Activated T-cell treated with anti-CD3 and anti-CD28 coated beads, Interleukin-2, amount 50 U/mL, for 1 hour (primary cell): ENCODE data around the gene KDM7A.
"Not testable (repeated sequence)": the region's sequence is repeated elsewhere in the genome, so short reads cannot be mapped to it uniquely, and the experiment has no call there.

Source experiments
- DNase-seq: peaks from one replicate; pipeline ENCODE4 v3.0.0-alpha.2; 2020

The KDM7A gene

GRCh38 chr7:140200061-140200989 lies 23.5 kb upstream of the KDM7A start:
- DNase-seq: no peak

- DNase-seq: no peak
These were observed 21.2 kb upstream of the KDM7A start for GRCh38 chr7:140197938-140198337.

GRCh38 chr7:140197218-140197890 lies 20.6 kb upstream of the KDM7A start:
- no peak for DNase-seq

- DNase-seq: no peak
These were observed 19.8 kb upstream of the KDM7A start for GRCh38 chr7:140196361-140197217.

- DNase-seq: no peak
These were observed 19.1 kb upstream of the KDM7A start for GRCh38 chr7:140195859-140196258.

- no peak for DNase-seq
These were observed 15.8 kb upstream of the KDM7A start for GRCh38 chr7:140192620-140193019.

GRCh38 chr7:140192176-140192575 lies 15.4 kb upstream of the KDM7A start:
- no peak for DNase-seq

GRCh38 chr7:140190588-140190987 lies 13.8 kb upstream of the KDM7A start:
- DNase-seq: no peak

- no peak for DNase-seq
These were observed 13.1 kb upstream of the KDM7A start for GRCh38 chr7:140189917-140190316.

GRCh38 chr7:140182917-140183316 lies 6.1 kb upstream of the KDM7A start:
- DNase-seq: no peak

GRCh38 chr7:140179339-140179738 lies 2.6 kb upstream of the KDM7A start:
- no peak for DNase-seq

GRCh38 chr7:140176122-140176701 lies 571 bp downstream of the KDM7A start:
- no peak for DNase-seq

GRCh38 chr7:140175221-140176121 lies 1.3 kb downstream of the KDM7A start:
- DNase-seq: peak; percentile 84

GRCh38 chr7:140174217-140174616 lies 2.6 kb downstream of the KDM7A start:
- no peak for DNase-seq

GRCh38 chr7:140170375-140170774 lies 6.4 kb downstream of the KDM7A start:
- no peak for DNase-seq

- DNase-seq: no peak
These were observed 8.0 kb downstream of the KDM7A start for GRCh38 chr7:140168816-140169215.

GRCh38 chr7:140165422-140165821 lies 11.4 kb downstream of the KDM7A start:
- no peak for DNase-seq

- not testable (repeated sequence) for DNase-seq
These were observed 14.7 kb downstream of the KDM7A start for GRCh38 chr7:140162081-140162480.

GRCh38 chr7:140161047-140161446 lies 15.7 kb downstream of the KDM7A start:
- no peak for DNase-seq

- no peak for DNase-seq
These were observed 16.5 kb downstream of the KDM7A start for GRCh38 chr7:140160308-140160707.

GRCh38 chr7:140159497-140159896 lies 17.3 kb downstream of the KDM7A start:
- no peak for DNase-seq
